A549 treated with CpdA at 1 μM for 4 hours (cell line): ENCODE measurements around the gene MARCKSL1. TPM values are rescaled to one million over a fixed set of nuclear protein-coding genes. Genes with fewer than 3 reads are reported as not detected.

Source experiments
- total RNA-seq: library from RNA; stranded (reverse); fragments of 200-300 nt; extraction: Qiagen RNA extraction; gene quantifications from 5 replicates; pipeline ENCODE4 v1.2.3, GENCODE V29; 2022; ENCODE audit warnings: low read depth

The MARCKSL1 gene
- total RNA-seq: 62.0 to 76.8 TPM (median 74.0 TPM) in 5 replicates

GRCh38 chr1:32335790-32336590 is at the start of gene MARCKSL1:
MARCKSL1 (minus strand) TSS chr1:32336233; CDS start chr1:32336033, 200 bp downstream.

GRCh38 chr1:32362474-32363313 is 26.7 kb upstream of the MARCKSL1 start, which contains the start of the genes FAM229A and TSSK3:
FAM229A (minus strand) TSS chr1:32362485; CDS start chr1:32362091, 394 bp downstream.
TSSK3 (plus strand) TSS chr1:32362539; CDS start chr1:32362702, 163 bp downstream.

GRCh38 chr1:32291708-32292538 is 44.1 kb downstream of the MARCKSL1 start, which contains the start of gene HDAC1:
HDAC1 (plus strand) TSS chr1:32292083; CDS start chr1:32292170, 87 bp downstream.

Other genes with a start within 250 kb of the MARCKSL1 start
- gene KPNA6, start 228.2 kb downstream of the MARCKSL1 start, total RNA-seq: 14.9 to 19.7 TPM (median 16.5 TPM) in 5 replicates
- gene TXLNA, start 156.6 kb downstream of the MARCKSL1 start, total RNA-seq: 27.5 to 33.0 TPM (median 29.5 TPM) in 5 replicates
- 1.9 to 2.6 TPM (median 2.2 TPM) in 5 replicates for gene CCDC28B, start 135.6 kb downstream of the MARCKSL1 start, total RNA-seq
- gene IQCC, start 130.6 kb downstream of the MARCKSL1 start, total RNA-seq: 1.6 to 2.6 TPM (median 2.3 TPM) in 5 replicates
- not detected in 5 replicates for gene DCDC2B, start 127.1 kb downstream of the MARCKSL1 start, total RNA-seq
- 8.8 to 10.4 TPM (median 9.5 TPM) in 5 replicates for gene TMEM234, start 113.9 kb downstream of the MARCKSL1 start, total RNA-seq
- 268 to 302 TPM (median 287 TPM) in 5 replicates for gene EIF3I, start 113.8 kb downstream of the MARCKSL1 start, total RNA-seq
- gene FAM167B, start 89.0 kb downstream of the MARCKSL1 start, total RNA-seq: 0.55 to 1.0 TPM (median 0.80 TPM) in 5 replicates
- gene LCK, start 85.0 kb downstream of the MARCKSL1 start, total RNA-seq: 0.03 TPM in 1 of 5 replicates, not detected in the others
- 57.7 to 61.8 TPM (median 59.8 TPM) in 5 replicates for gene HDAC1, start 44.1 kb downstream of the MARCKSL1 start, total RNA-seq
- 2.9 to 5.4 TPM (median 3.8 TPM) in 5 replicates for gene FAM229A, start 26.3 kb upstream of the MARCKSL1 start, total RNA-seq
- gene TSSK3, start 26.3 kb upstream of the MARCKSL1 start, total RNA-seq: 0.07 TPM in 1 of 5 replicates, not detected in the others
- 19.5 to 22.6 TPM (median 22.2 TPM) in 5 replicates for gene BSDC1, start 58.2 kb upstream of the MARCKSL1 start, total RNA-seq
- under 0.01 to 0.01 TPM (median 0.01 TPM) in 4 of 5 replicates, not detected in the other for gene ZBTB8B, start 128.8 kb upstream of the MARCKSL1 start, total RNA-seq
- 2.9 to 3.9 TPM (median 3.4 TPM) in 5 replicates for gene ZBTB8A, start 203.2 kb upstream of the MARCKSL1 start, total RNA-seq